Esophagus muscularis mucosa (tissue), 4 donors: ENCODE results near the gene CRIP2. TPM values are rescaled to one million over a fixed set of nuclear protein-coding genes. Genes with fewer than 3 reads are reported as not detected.

Source experiments
- DNase-seq: peaks from one replicate; pipeline ENCODE4 v3.0.0-alpha.2; 2017; ENCODE audit errors: extremely low spot score
- H3K27ac ChIP-seq, 4 donors: fragments of 200-600 bp; sonication (generic); replicated peaks in 1 of 4; 1 replicate in 3 of 4; 2 replicates in 1 of 4; pipeline ENCODE4 v1.5.1; 2016 to 2019; ENCODE audit warnings: mild to moderate bottlenecking in 1 of 4
- H3K27me3 ChIP-seq, 4 donors: fragments of 200-600 bp; sonication (generic); one replicate each; pipeline versions ENCODE4 v1.5.1 to v1.6.0; 2016 to 2019
- H3K36me3 ChIP-seq, 4 donors: fragments of 200-600 bp; sonication (generic); one replicate each; pipeline ENCODE4 v1.5.1; 2016 to 2019
- H3K4me1 ChIP-seq, 4 donors: fragments of 200-600 bp; sonication (generic); one replicate each; pipeline ENCODE4 v1.5.1; 2016 to 2019
- H3K4me3 ChIP-seq, 4 donors: fragments of 200-600 bp; sonication (generic); 1 replicate in 2 of 4; 2 replicates in 2 of 4; pipeline ENCODE4 v1.5.1; 2016 to 2019; ENCODE audit warnings: mild to moderate bottlenecking in 4 of 4, moderate library complexity in 1 of 4
- H3K9me3 ChIP-seq, 4 donors: fragments of 200-600 bp; sonication (generic); 1 replicate in 3 of 4; 2 replicates in 1 of 4; pipeline ENCODE4 v1.5.1; 2016 to 2019
- EP300 ChIP-seq: sonication (generic); formaldehyde crosslinking; IDR thresholded peaks from one replicate; pipeline ENCODE4 v1.6.1; 2017; ENCODE audit warnings: antibody characterized with exemption
- POLR2A ChIP-seq: fragments of 450-650 bp; IDR thresholded peaks from one replicate; pipeline ENCODE4 v1.6.1; 2017; ENCODE audit warnings: antibody characterized with exemption, moderate library complexity, mild to moderate bottlenecking, low read depth
- POLR2AphosphoS5 ChIP-seq, 2 donors: sonication (generic); formaldehyde crosslinking; IDR thresholded peaks; one replicate each; pipeline ENCODE4 v1.6.1; 2017; ENCODE audit warnings: antibody characterized with exemption in 2 of 2
- WGBS: methylation state at CpG from one replicate; pipeline ENCODE4 v1.1.5; 2018; 5-methylcytosine and 5-hydroxymethylcytosine counted together
- intact Hi-C: fragments of 100-400 bp; cut with DNase I; formaldehyde crosslinking; loops from one replicate; pipeline ENCODE4 v1.15.1; 2023
- total RNA-seq, 4 donors: library from RNA; depleted of rRNA; stranded (reverse); fragments of >200 nt; gene quantifications; one replicate each; pipeline versions ENCODE4 v1.1.0 to v1.2.1, GENCODE V29; 2016
- TF ChIP-seq, protein P1 (sequence below), 3 experiments: fragments of 200-600 bp in 2 of 3; fragments of 450-650 bp in 1 of 3; sonication (generic) in 2 of 3; IDR thresholded peaks; one replicate each; pipeline ENCODE4 v1.5.1; 2017 to 2019; ENCODE audit warnings: antibody characterized with exemption in 3 of 3, mild to moderate bottlenecking in 2 of 3, moderate library complexity in 1 of 3

CRIP2 gene
- total RNA-seq, 4 donors from 2014 or later, result 283 to 578 (median 392) TPM

DNA sequence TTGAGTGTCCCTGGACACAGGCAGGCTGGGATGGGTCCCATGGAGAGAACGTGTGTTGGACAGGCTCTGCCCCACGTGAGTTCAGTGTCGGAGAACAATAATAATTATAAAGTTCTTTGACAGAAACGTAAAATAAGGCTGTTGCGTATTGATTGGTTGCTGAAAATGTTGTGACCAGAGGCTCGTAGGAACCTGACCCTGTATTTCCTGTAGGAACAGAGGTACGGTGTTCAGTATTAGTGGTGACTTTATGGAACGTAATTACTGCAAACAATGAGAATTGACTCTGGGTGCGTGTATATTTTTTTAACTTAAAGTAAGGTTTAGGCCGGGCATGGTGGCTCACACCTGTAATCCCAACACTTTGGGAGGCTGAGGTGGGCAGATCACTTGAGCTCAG lies 47.2 kb upstream of the CRIP2 start:
- no peak for DNase-seq
- intact Hi-C loops, result no loop called here
- Histone ChIP-seq H3K4me1 (peaks cover 10 to 23% (median 21%) of the 10 kb centered on the region in 4 donors), H3K9me3 (peaks cover 0 to 4% (median 0%) of the 10 kb centered on the region in 4 donors), H3K36me3 (peaks cover 0 to 35% (median 24%) of the 10 kb centered on the region in 4 donors), H3K27ac (no peak overlapping the region), H3K4me3 (no peak overlapping the region), H3K27me3 (no peaks in the 10 kb centered on the region)
- 96% methylated on average over 10 of the region's 10 CpGs for WGBS
- no peak for TF ChIP-seq POLR2AphosphoS5 (IDR thresholded peaks at IDR 0.05)
- TF ChIP-seq, protein P1, sequence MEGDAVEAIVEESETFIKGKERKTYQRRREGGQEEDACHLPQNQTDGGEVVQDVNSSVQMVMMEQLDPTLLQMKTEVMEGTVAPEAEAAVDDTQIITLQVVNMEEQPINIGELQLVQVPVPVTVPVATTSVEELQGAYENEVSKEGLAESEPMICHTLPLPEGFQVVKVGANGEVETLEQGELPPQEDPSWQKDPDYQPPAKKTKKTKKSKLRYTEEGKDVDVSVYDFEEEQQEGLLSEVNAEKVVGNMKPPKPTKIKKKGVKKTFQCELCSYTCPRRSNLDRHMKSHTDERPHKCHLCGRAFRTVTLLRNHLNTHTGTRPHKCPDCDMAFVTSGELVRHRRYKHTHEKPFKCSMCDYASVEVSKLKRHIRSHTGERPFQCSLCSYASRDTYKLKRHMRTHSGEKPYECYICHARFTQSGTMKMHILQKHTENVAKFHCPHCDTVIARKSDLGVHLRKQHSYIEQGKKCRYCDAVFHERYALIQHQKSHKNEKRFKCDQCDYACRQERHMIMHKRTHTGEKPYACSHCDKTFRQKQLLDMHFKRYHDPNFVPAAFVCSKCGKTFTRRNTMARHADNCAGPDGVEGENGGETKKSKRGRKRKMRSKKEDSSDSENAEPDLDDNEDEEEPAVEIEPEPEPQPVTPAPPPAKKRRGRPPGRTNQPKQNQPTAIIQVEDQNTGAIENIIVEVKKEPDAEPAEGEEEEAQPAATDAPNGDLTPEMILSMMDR (IDR thresholded peaks at IDR 0.05), result no peak
- TF ChIP-seq POLR2A, result no peak
- TF ChIP-seq EP300, result no peak

DNA sequence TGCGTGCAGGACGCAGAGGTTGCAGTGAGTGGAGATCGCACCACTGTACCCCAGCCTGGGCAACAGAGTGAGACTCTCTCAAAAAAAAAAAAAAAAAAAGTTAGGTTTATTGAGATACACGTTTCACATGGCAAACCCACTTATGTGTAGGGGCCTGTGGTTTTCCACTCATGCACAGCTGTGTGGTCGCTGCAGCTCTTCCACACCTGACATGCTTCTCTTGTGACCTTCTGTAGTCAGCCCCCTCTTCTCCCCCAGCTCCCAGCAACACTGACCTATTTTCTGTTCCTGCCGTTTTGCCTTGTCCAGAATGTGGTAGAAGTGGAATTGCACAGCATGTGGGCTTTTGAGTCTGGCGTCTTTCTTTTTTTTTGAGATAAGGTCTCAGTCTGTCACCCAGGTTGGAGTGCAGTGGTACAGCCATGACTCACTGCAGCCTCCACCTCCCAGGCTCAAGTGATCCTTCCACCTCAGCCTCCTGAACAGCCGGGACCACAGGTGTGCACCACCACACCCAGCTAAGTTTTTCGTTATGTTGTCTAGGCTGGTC lies 46.6 kb upstream of the CRIP2 start:
- DNase-seq, result no peak
- TF ChIP-seq POLR2A, result no peak
- TF ChIP-seq EP300, result no peak
- TF ChIP-seq, protein P1 (IDR thresholded peaks at IDR 0.05), result no peak
- TF ChIP-seq POLR2AphosphoS5 (IDR thresholded peaks at IDR 0.05), result no peak
- Histone ChIP-seq H3K27me3 (no peaks in the 10 kb centered on the region), H3K9me3 (peaks cover 0 to 4% (median 0%) of the 10 kb centered on the region in 4 donors), H3K4me3 (no peak overlapping the region), H3K4me1 (peaks cover 4 to 18% (median 16%) of the 10 kb centered on the region in 4 donors), H3K36me3 (peaks cover 0 to 35% (median 24%) of the 10 kb centered on the region in 4 donors), H3K27ac (no peak overlapping the region)
- WGBS, result 95% methylated on average over 9 of the region's 9 CpGs
- intact Hi-C loops, result no loop called here

DNA sequence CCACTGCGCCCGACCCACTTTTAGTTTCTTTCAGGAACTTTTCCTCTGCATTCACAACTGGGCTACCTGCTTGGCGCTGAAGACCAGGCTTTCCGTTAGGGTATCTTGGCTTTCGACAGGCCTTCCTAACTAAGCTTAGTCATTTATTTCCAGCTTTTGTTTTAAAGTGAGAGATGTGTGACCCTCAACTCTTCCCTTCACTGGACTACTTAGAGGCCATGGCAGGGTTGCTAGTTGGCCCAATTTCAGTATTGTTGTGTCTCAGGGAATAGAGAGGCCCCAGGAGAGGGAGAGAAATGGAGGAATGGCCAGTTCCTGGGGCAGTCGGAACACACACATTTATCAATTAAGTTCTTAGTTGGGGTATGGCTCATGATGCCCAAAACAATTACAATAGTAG lies 44.6 kb upstream of the CRIP2 start:
- Histone ChIP-seq H3K9me3 (peaks cover 0 to 4% (median 0%) of the 10 kb centered on the region in 4 donors), H3K4me3 (no peak overlapping the region), H3K4me1 (peaks cover 0 to 15% (median 15%) of the 10 kb centered on the region in 4 donors), H3K27me3 (no peaks in the 10 kb centered on the region), H3K27ac (peak overlapping the region in 2 of 4 donors; percentile 34 to 35), H3K36me3 (peaks cover 0 to 32% (median 18%) of the 10 kb centered on the region in 4 donors)
- DNase-seq, result no peak
- whole genome bisulfite sequencing, result 94% methylated on average over 6 of the region's 6 CpGs
- intact Hi-C loops, result no loop called here
- TF ChIP-seq POLR2AphosphoS5 (IDR thresholded peaks at IDR 0.05) (no peak), EP300 (no peak), POLR2A (no peak)
- TF ChIP-seq, protein P1 (IDR thresholded peaks at IDR 0.05), result no peak

DNA sequence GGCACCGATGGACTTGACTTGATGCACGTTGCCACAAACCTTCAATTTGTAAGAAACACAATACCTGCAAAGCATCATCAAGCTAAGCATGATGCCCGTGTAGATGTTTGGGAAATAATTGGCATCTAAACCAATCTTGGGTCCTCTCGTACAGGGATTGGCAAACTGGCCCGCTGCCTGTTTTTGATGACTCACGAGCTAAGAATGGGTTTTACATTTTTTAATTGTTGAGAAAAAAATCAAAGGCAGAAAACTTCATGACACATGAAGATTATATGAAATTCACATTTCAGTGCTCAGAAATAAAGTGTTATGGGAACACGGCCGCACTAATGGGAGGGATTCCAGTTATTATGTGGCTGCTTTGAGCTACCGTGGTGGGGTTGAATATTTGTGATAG lies 44.1 kb upstream of the CRIP2 start:
- 68% methylated on average over 9 of the region's 9 CpGs for WGBS
- DNase-seq, result no peak
- intact Hi-C loops, result no loop called here
- H3K4me3 ChIP-seq, result no peak overlapping the region
- H3K4me1 ChIP-seq, result peaks cover 0 to 15% (median 15%) of the 10 kb centered on the region in 4 donors
- no peaks in the 10 kb centered on the region for H3K27me3 ChIP-seq
- peaks cover 0 to 28% (median 14%) of the 10 kb centered on the region in 4 donors for H3K36me3 ChIP-seq
- no peak for TF ChIP-seq POLR2AphosphoS5 (IDR thresholded peaks at IDR 0.05)
- TF ChIP-seq EP300, result no peak
- TF ChIP-seq POLR2A, result no peak
- TF ChIP-seq, protein P1 (IDR thresholded peaks at IDR 0.05), result no peak
- peaks cover 0 to 4% (median 0%) of the 10 kb centered on the region in 4 donors for H3K9me3 ChIP-seq
- H3K27ac ChIP-seq, result peak overlapping the region in 3 of 4 donors; percentile 34 to 43 (median 35)
